RWPE2 (cell line): ENCODE measurements around the gene SUN1.
A peak's percentile ranks its signal among the peaks of the same experiment; 100 is the strongest.

Experiments used
- ATAC-seq: fragments of 200-7000 bp; cut with Tn5 transposase; 3 replicates; pipeline ENCODE4 v1.9.1; 2021; ENCODE audit warnings: low read depth
- DNase-seq: peaks from one replicate; pipeline ENCODE4 v3.0.0-alpha.2; 2020; ENCODE audit warnings: low spot score
- H3K27ac ChIP-seq: fragments of 450-650 bp; 2 replicates; pipeline ENCODE4 v1.5.1; 2017; ENCODE audit warnings: mild to moderate bottlenecking; ENCODE audit not compliant: poor library complexity, severe bottlenecking
- H3K27me3 ChIP-seq: fragments of 250-450 bp; sonication (Bioruptor Pico); 2 replicates; pipeline ENCODE4 v1.5.1; 2021; ENCODE audit warnings: mild to moderate bottlenecking, moderate library complexity; ENCODE audit not compliant: insufficient read depth, poor library complexity, severe bottlenecking
- H3K36me3 ChIP-seq: fragments of 250-450 bp; sonication (Bioruptor Pico); 2 replicates; pipeline ENCODE4 v1.5.1; 2020; ENCODE audit warnings: low read depth, mild to moderate bottlenecking, moderate library complexity
- H3K4me1 ChIP-seq: fragments of 250-450 bp; sonication (Bioruptor Pico); 2 replicates; pipeline ENCODE4 v1.5.1; 2021; ENCODE audit warnings: mild to moderate bottlenecking, moderate library complexity; ENCODE audit not compliant: insufficient read depth, poor library complexity, severe bottlenecking
- H3K4me3 ChIP-seq: fragments of 250-450 bp; sonication (Bioruptor Pico); 2 replicates; pipeline ENCODE4 v1.5.1; 2021; ENCODE audit warnings: mild to moderate bottlenecking, moderate library complexity; ENCODE audit not compliant: severe bottlenecking
- H3K9me3 ChIP-seq: fragments of 250-450 bp; sonication (Bioruptor Pico); 2 replicates; pipeline ENCODE4 v1.5.1; 2021; ENCODE audit warnings: mild to moderate bottlenecking, moderate library complexity; ENCODE audit not compliant: severe bottlenecking
- CTCF ChIP-seq: fragments of 450-650 bp; IDR thresholded peaks from one replicate; pipeline ENCODE4 v1.5.1; 2017; ENCODE audit warnings: mild to moderate bottlenecking, moderate library complexity; ENCODE audit not compliant: poor library complexity, severe bottlenecking

Gene SUN1

GRCh38 chr7:879706-880105 lies 47.4 kb downstream of the SUN1 start:
- no peak for DNase-seq
- H3K27ac ChIP-seq: no peak overlapping the region
- no peak overlapping the region for H3K4me3 ChIP-seq
- no peaks in the 10 kb centered on the region for H3K9me3 ChIP-seq
- H3K36me3 ChIP-seq: peaks cover 28% of the 10 kb centered on the region
- H3K27me3 ChIP-seq: no peaks in the 10 kb centered on the region
- no peak for TF ChIP-seq CTCF
- H3K4me1 ChIP-seq: peaks cover 2% of the 10 kb centered on the region
- no peak for ATAC-seq

GRCh38 chr7:880450-880849 lies 48.2 kb downstream of the SUN1 start:
- DNase-seq (no peak), ATAC-seq (no peak)
- TF ChIP-seq CTCF: no peak
- Histone ChIP-seq H3K36me3 (peaks cover 23% of the 10 kb centered on the region), H3K27me3 (no peaks in the 10 kb centered on the region), H3K4me3 (no peak overlapping the region), H3K27ac (no peak overlapping the region), H3K4me1 (peaks cover 2% of the 10 kb centered on the region), H3K9me3 (no peaks in the 10 kb centered on the region)

GRCh38 chr7:881441-882234 lies 49.4 kb downstream of the SUN1 start:
- no peaks in the 10 kb centered on the region for H3K9me3 ChIP-seq
- ATAC-seq (no peak), DNase-seq (peak; percentile 9)
- H3K4me1 ChIP-seq: peaks cover 2% of the 10 kb centered on the region
- H3K4me3 ChIP-seq: no peak overlapping the region
- no peak overlapping the region for H3K27ac ChIP-seq
- H3K27me3 ChIP-seq: no peaks in the 10 kb centered on the region
- TF ChIP-seq CTCF: no peak
- peaks cover 26% of the 10 kb centered on the region for H3K36me3 ChIP-seq

- DNase-seq: peak; percentile 34
- peaks cover 34% of the 10 kb centered on the region for H3K36me3 ChIP-seq
- TF ChIP-seq CTCF: no peak
- H3K27ac ChIP-seq: no peak overlapping the region
- H3K4me1 ChIP-seq: peaks cover 2% of the 10 kb centered on the region
- ATAC-seq: no peak
- no peaks in the 10 kb centered on the region for H3K27me3 ChIP-seq
- H3K4me3 ChIP-seq: no peak overlapping the region
- no peaks in the 10 kb centered on the region for H3K9me3 ChIP-seq
These were observed 50.2 kb downstream of the SUN1 start for GRCh38 chr7:882336-883035.
